ENCODE results near the gene MED13L. TPM values are rescaled to one million over a fixed set of nuclear protein-coding genes. Genes with fewer than 3 reads are reported as not detected.

MED13L gene
- total RNA-seq, 1 donor from 2014 or later: 97.7 TPM

GRCh38 chr12:115946092-115946491, 331.4 kb downstream of the MED13L start:
- Mint-ChIP-seq H3K4me3 (no peak overlapping the region), H3K4me1 (ENCODE audit: unreplicated experiment) (peaks cover 8% of the 10 kb centered on the region), H3K9me3 (peaks cover 5% of the 10 kb centered on the region), H3K27me3 (no peaks in the 10 kb centered on the region), H3K27ac (no peak overlapping the region), H3K36me3 (no peaks in the 10 kb centered on the region)
- no peak for DNase-seq (ENCODE audit: extremely low spot score, unreplicated experiment)
- no peak for TF ChIP-seq CTCF (conservative IDR thresholded peaks at IDR 0.05)

- Mint-ChIP-seq H3K36me3 (no peaks in the 10 kb centered on the region), H3K27me3 (no peaks in the 10 kb centered on the region), H3K4me1 (ENCODE audit: unreplicated experiment) (peaks cover 8% of the 10 kb centered on the region), H3K27ac (no peak overlapping the region), H3K9me3 (peaks cover 5% of the 10 kb centered on the region), H3K4me3 (no peak overlapping the region)
- DNase-seq (ENCODE audit: extremely low spot score, unreplicated experiment): no peak
- TF ChIP-seq CTCF (conservative IDR thresholded peaks at IDR 0.05): no peak
Measured at GRCh38 chr12:115945491-115945885, 332.0 kb downstream of the MED13L start.

- Mint-ChIP-seq H3K4me1 (ENCODE audit: unreplicated experiment) (peaks cover 8% of the 10 kb centered on the region), H3K27ac (no peak overlapping the region), H3K9me3 (peaks cover 5% of the 10 kb centered on the region), H3K27me3 (no peaks in the 10 kb centered on the region), H3K4me3 (no peak overlapping the region), H3K36me3 (no peaks in the 10 kb centered on the region)
- no peak for DNase-seq (ENCODE audit: extremely low spot score, unreplicated experiment)
- no peak for TF ChIP-seq CTCF (conservative IDR thresholded peaks at IDR 0.05)
Measured at GRCh38 chr12:115944837-115945490, 332.5 kb downstream of the MED13L start.

- Mint-ChIP-seq H3K36me3 (no peaks in the 10 kb centered on the region), H3K27ac (no peak overlapping the region), H3K27me3 (no peaks in the 10 kb centered on the region), H3K9me3 (peaks cover 5% of the 10 kb centered on the region), H3K4me3 (no peak overlapping the region), H3K4me1 (ENCODE audit: unreplicated experiment) (peaks cover 8% of the 10 kb centered on the region)
- DNase-seq (ENCODE audit: extremely low spot score, unreplicated experiment): no peak
- TF ChIP-seq CTCF (conservative IDR thresholded peaks at IDR 0.05): no peak
Measured at GRCh38 chr12:115944392-115944742, 333.1 kb downstream of the MED13L start.

GRCh38 chr12:115943630-115944391, 333.7 kb downstream of the MED13L start:
- H3K4me1 Mint-ChIP-seq (ENCODE audit: unreplicated experiment): peaks cover 8% of the 10 kb centered on the region
- no peak for DNase-seq (ENCODE audit: extremely low spot score, unreplicated experiment)
- H3K36me3 Mint-ChIP-seq: no peaks in the 10 kb centered on the region
- H3K4me3 Mint-ChIP-seq: no peak overlapping the region
- no peak for TF ChIP-seq CTCF (conservative IDR thresholded peaks at IDR 0.05)
- no peaks in the 10 kb centered on the region for H3K27me3 Mint-ChIP-seq
- H3K9me3 Mint-ChIP-seq: peaks cover 10% of the 10 kb centered on the region
- no peak overlapping the region for H3K27ac Mint-ChIP-seq

Data from type B pancreatic cell (in vitro differentiated cells).